ENCODE data around the gene FAM111A. TPM values are rescaled to one million over a fixed set of nuclear protein-coding genes. Genes with fewer than 3 reads are reported as not detected.

Gene FAM111A
- polyA plus RNA-seq, 1 of the 3 experiments (the other 2 are of a cell fraction): 5.9 TPM

DNA sequence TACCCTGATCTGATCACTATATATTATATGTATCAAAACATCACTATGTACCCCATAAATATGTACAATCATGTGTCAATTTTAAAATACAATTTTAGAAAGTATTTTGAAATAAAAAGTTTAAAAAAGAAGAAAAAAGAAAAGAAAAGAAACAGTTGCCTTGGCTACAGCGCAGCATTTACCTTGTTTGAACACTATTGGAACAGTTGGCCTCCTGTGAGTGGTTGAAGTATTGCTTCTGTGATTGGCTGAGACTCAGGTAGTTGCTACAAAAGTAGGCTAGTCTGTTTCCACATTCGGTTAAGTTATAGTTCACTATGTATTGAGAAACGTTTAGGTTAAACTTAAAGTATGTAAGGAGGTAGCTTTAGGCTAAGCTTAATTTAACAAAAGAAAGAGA, 21.4 kb downstream of the FAM111A start:
- TF ChIP-seq POLR2AphosphoS5 (IDR thresholded peaks at IDR 0.05; ENCODE audit: low read depth, low read length): no peak
- TF ChIP-seq EZH2phosphoT487 (IDR thresholded peaks at IDR 0.05; ENCODE audit: borderline replicate concordance, low read depth): no peak
- TF ChIP-seq, protein P1, sequence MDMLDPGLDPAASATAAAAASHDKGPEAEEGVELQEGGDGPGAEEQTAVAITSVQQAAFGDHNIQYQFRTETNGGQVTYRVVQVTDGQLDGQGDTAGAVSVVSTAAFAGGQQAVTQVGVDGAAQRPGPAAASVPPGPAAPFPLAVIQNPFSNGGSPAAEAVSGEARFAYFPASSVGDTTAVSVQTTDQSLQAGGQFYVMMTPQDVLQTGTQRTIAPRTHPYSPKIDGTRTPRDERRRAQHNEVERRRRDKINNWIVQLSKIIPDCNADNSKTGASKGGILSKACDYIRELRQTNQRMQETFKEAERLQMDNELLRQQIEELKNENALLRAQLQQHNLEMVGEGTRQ (IDR thresholded peaks at IDR 0.05; ENCODE audit: borderline replicate concordance, low read depth, low read length): no peak
- TF ChIP-seq MXI1 (IDR thresholded peaks at IDR 0.05; ENCODE audit: low read depth, low read length): no peak
- TF ChIP-seq GABPA (IDR thresholded peaks at IDR 0.05; ENCODE audit: low read depth): no peak
- no peak for TF ChIP-seq SMC3 (IDR thresholded peaks at IDR 0.05; ENCODE audit: low read depth, low read length)
- TF ChIP-seq EP300 (IDR thresholded peaks at IDR 0.05; ENCODE audit: borderline replicate concordance in 1 of 2, low read depth in 1 of 2, low read length in 1 of 2): no peak
- TF ChIP-seq GATA2 (CRISPR knock-in tag; IDR thresholded peaks at IDR 0.05): no peak
- no peak for TF ChIP-seq TAF1 (IDR thresholded peaks at IDR 0.05; ENCODE audit: borderline replicate concordance, low read depth, low read length)
- TF ChIP-seq, protein P2, sequence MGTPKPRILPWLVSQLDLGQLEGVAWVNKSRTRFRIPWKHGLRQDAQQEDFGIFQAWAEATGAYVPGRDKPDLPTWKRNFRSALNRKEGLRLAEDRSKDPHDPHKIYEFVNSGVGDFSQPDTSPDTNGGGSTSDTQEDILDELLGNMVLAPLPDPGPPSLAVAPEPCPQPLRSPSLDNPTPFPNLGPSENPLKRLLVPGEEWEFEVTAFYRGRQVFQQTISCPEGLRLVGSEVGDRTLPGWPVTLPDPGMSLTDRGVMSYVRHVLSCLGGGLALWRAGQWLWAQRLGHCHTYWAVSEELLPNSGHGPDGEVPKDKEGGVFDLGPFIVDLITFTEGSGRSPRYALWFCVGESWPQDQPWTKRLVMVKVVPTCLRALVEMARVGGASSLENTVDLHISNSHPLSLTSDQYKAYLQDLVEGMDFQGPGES (IDR thresholded peaks at IDR 0.05; ENCODE audit: low read depth, low read length): no peak
- TF ChIP-seq YY1 (IDR thresholded peaks at IDR 0.05; ENCODE audit: low read depth): no peak
- TF ChIP-seq NFIC (IDR thresholded peaks at IDR 0.05; ENCODE audit: borderline replicate concordance): no peak
- no peak for TF ChIP-seq RXRA (IDR thresholded peaks at IDR 0.05; ENCODE audit: borderline replicate concordance, low read depth)
- no peak for TF ChIP-seq NRF1 (IDR thresholded peaks at IDR 0.05; ENCODE audit: low read depth, low read length)
- TF ChIP-seq RCOR1 (IDR thresholded peaks at IDR 0.05; ENCODE audit: low read length): no peak
- no peak for TF ChIP-seq FOSL2 (IDR thresholded peaks at IDR 0.05; ENCODE audit: borderline replicate concordance, low read depth)
- TF ChIP-seq, protein P3, sequence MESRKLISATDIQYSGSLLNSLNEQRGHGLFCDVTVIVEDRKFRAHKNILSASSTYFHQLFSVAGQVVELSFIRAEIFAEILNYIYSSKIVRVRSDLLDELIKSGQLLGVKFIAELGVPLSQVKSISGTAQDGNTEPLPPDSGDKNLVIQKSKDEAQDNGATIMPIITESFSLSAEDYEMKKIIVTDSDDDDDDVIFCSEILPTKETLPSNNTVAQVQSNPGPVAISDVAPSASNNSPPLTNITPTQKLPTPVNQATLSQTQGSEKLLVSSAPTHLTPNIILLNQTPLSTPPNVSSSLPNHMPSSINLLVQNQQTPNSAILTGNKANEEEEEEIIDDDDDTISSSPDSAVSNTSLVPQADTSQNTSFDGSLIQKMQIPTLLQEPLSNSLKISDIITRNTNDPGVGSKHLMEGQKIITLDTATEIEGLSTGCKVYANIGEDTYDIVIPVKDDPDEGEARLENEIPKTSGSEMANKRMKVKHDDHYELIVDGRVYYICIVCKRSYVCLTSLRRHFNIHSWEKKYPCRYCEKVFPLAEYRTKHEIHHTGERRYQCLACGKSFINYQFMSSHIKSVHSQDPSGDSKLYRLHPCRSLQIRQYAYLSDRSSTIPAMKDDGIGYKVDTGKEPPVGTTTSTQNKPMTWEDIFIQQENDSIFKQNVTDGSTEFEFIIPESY (IDR thresholded peaks at IDR 0.05; ENCODE audit: borderline replicate concordance, low read depth): no peak
- TF ChIP-seq TCF12 (IDR thresholded peaks at IDR 0.05): no peak

More for the DNA sequence above, 21.4 kb downstream of the FAM111A start:
- Histone ChIP-seq H3K27me3 (ENCODE audit: insufficient read depth) (peaks cover 20% of the 10 kb centered on the region; the same call in 1 of the 2 replicates), H4K20me1 (ENCODE audit: insufficient read depth) (no peaks in the 10 kb centered on the region), H3K9me2 (no peaks in the 10 kb centered on the region), H3K4me3 (ENCODE audit: low read depth in 2 of 2, low read length in 1 of 2) (no peak overlapping the region), H3K4me2 (no peak overlapping the region), H3K79me2 (ENCODE audit: insufficient read depth) (no peaks in the 10 kb centered on the region), H2AFZ (ENCODE audit: low read depth) (no peak overlapping the region), H3F3A (replicated peaks; ENCODE audit: insufficient read depth) (no peaks in the 10 kb centered on the region), H3K36me3 (replicated peaks in 1 of 2; ENCODE audit: control insufficient read depth in 1 of 2, insufficient read depth in 2 of 2, low read length in 1 of 2) (no peaks in the 10 kb centered on the region), H3K27ac (ENCODE audit: low read depth in 2 of 2, low read length in 1 of 2) (no peak overlapping the region), H3K4me1 (ENCODE audit: control insufficient read depth in 1 of 2, insufficient read depth in 2 of 2, low read depth in 1 of 2, low read length in 1 of 2) (no peaks in the 10 kb centered on the region), H3K9ac (no peak overlapping the region), H3K9me3 (no peaks in the 10 kb centered on the region)
- 20% methylated on average over 3 of the region's 3 CpGs for WGBS (ENCODE audit: low lambda C conversion rate)
- POLR2A ChIA-PET: no interaction called here
- DNase-seq: no peak
- CTCF ChIA-PET: interaction anchor here (6.0 kb wide), 1 partner anchor 28 kb away, joined by 26 read pairs; no protein-coding TSS in a partner anchor
